Suprapubic skin (tissue), 3 donors: ENCODE data around the gene SIL1.

Experiments
- CTCF ChIP-seq, 2 donors: fragments of 200-600 bp in 1 of 2; fragments of 450-650 bp in 1 of 2; sonication (generic) in 1 of 2; IDR thresholded peaks; one replicate each; pipeline ENCODE4 v1.5.1; 2016 to 2019; ENCODE audit warnings: antibody characterized with exemption in 2 of 2, mild to moderate bottlenecking in 1 of 2, moderate library complexity in 1 of 2
- POLR2A ChIP-seq, 2 donors: fragments of 450-650 bp; IDR thresholded peaks; one replicate each; pipeline ENCODE4 v1.6.1; 2017; ENCODE audit warnings: antibody characterized with exemption in 2 of 2, mild to moderate bottlenecking in 2 of 2, moderate library complexity in 2 of 2

DNA sequence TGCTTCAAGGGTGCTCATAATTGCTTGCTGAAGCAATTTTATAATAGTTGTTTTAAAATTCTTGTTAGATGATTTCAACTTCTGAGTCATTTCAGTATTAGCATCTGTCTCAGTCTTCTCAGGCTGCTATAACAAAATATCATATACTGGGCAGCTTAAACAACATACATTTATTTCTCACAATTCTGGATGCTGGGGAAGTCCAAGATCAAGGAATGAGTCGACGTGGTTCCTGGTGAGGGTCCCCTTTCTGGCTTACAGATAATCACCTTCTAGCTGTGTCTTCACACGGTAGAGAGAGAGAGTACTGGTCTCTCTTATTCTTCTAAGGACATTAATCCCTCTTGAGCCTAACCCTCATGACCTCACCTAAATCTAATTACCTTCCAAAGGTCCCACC is 160.4 kb downstream of the SIL1 start:
- no peak for TF ChIP-seq CTCF (IDR thresholded peaks at IDR 0.05)
- TF ChIP-seq POLR2A (IDR thresholded peaks at IDR 0.05) = no peak
